Gastroesophageal sphincter (tissue), 4 donors: ENCODE results near the gene FOXR2. TPM values are rescaled to one million over a fixed set of nuclear protein-coding genes. Genes with fewer than 3 reads are reported as not detected.

Experiments used
- ATAC-seq: fragments of 150-250 bp; one replicate; pipeline ENCODE4 v1.9.1; 2016; ENCODE audit warnings: mild to moderate bottlenecking, moderate library complexity
- H3K27ac ChIP-seq, 4 donors: fragments of 200-600 bp; sonication (generic) in 3 of 4; 1 replicate in 3 of 4; 2 replicates in 1 of 4; pipeline ENCODE4 v1.5.1; 2016 to 2019
- H3K27me3 ChIP-seq: fragments of 200-600 bp; sonication (generic); one replicate; pipeline ENCODE4 v1.5.1; 2019
- H3K36me3 ChIP-seq, 2 donors: fragments of 200-600 bp; sonication (generic); one replicate each; pipeline ENCODE4 v1.5.1; 2019; ENCODE audit warnings: control low read depth in 1 of 2
- H3K4me1 ChIP-seq, 3 donors: fragments of 200-600 bp; sonication (generic); 1 replicate in 2 of 3; 2 replicates in 1 of 3; pipeline ENCODE4 v1.5.1; 2016 to 2019; ENCODE audit warnings: control low read depth in 2 of 3
- H3K4me3 ChIP-seq, 2 donors: fragments of 200-600 bp; sonication (generic); one replicate each; pipeline ENCODE4 v1.5.1; 2019; ENCODE audit warnings: mild to moderate bottlenecking in 1 of 2, moderate library complexity in 1 of 2
- H3K9me3 ChIP-seq, 3 donors: fragments of 200-600 bp; sonication (generic); one replicate each; pipeline ENCODE4 v1.5.1; 2017 to 2019; ENCODE audit warnings: control low read depth in 2 of 3
- EP300 ChIP-seq: sonication (generic); formaldehyde crosslinking; IDR thresholded peaks from one replicate; pipeline ENCODE4 v1.6.1; 2017; ENCODE audit warnings: antibody characterized with exemption, mild to moderate bottlenecking
- POLR2A ChIP-seq, 2 donors: fragments of 450-650 bp; IDR thresholded peaks; one replicate each; pipeline ENCODE4 v1.6.1; 2017; ENCODE audit warnings: antibody characterized with exemption in 2 of 2, mild to moderate bottlenecking in 2 of 2, moderate library complexity in 1 of 2
- POLR2AphosphoS5 ChIP-seq: sonication (generic); formaldehyde crosslinking; IDR thresholded peaks from one replicate; pipeline ENCODE4 v1.6.1; 2017; ENCODE audit warnings: antibody characterized with exemption
- WGBS, 2 donors: methylation state at CpG; one replicate each; pipeline ENCODE4 v1.1.5; 2018; ENCODE audit warnings: low coverage in 1 of 2; 5-methylcytosine and 5-hydroxymethylcytosine counted together
- total RNA-seq, 4 donors: library from RNA; depleted of rRNA; stranded (reverse); fragments of >200 nt; gene quantifications; one replicate each; pipeline ENCODE4 v1.1.0, GENCODE V29; 2016
- TF ChIP-seq, protein P1 (sequence below), 4 experiments: fragments of 200-600 bp in 2 of 4; fragments of 450-650 bp in 2 of 4; sonication (generic) in 1 of 4; IDR thresholded peaks; one replicate each; pipeline ENCODE4 v1.5.1; 2017 to 2019; ENCODE audit warnings: antibody characterized with exemption in 4 of 4, mild to moderate bottlenecking in 2 of 4, moderate library complexity in 2 of 4

Gene FOXR2, protein sequence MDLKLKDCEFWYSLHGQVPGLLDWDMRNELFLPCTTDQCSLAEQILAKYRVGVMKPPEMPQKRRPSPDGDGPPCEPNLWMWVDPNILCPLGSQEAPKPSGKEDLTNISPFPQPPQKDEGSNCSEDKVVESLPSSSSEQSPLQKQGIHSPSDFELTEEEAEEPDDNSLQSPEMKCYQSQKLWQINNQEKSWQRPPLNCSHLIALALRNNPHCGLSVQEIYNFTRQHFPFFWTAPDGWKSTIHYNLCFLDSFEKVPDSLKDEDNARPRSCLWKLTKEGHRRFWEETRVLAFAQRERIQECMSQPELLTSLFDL
- total RNA-seq = under 1 TPM in 1 of 4 donors, not detected in 3; 0.27 TPM

DNA sequence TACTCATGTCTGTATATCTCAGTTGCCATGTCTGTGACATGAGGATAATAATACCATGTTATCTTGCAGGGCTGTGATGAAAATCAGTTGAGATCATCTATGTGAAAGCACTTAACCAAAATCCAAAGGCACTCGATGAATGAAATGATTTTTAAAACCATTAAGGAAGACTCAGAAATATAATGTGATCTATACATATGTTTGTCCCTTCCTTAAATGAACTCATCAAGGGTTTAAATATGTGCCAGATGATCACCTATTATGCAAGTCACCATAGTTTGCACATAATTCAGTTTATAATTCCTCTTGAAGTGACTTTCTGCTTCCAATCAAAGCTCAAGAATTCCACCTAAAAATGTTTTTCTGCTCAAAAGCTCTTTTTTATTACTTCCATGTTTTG lies at the start of gene FOXR2:
Gene FOXR2 (plus strand): TSS at position 301 of the 400 bp plus-strand sequence. CDS start 312 bp downstream, outside the sequence.
- TF ChIP-seq, protein P1, sequence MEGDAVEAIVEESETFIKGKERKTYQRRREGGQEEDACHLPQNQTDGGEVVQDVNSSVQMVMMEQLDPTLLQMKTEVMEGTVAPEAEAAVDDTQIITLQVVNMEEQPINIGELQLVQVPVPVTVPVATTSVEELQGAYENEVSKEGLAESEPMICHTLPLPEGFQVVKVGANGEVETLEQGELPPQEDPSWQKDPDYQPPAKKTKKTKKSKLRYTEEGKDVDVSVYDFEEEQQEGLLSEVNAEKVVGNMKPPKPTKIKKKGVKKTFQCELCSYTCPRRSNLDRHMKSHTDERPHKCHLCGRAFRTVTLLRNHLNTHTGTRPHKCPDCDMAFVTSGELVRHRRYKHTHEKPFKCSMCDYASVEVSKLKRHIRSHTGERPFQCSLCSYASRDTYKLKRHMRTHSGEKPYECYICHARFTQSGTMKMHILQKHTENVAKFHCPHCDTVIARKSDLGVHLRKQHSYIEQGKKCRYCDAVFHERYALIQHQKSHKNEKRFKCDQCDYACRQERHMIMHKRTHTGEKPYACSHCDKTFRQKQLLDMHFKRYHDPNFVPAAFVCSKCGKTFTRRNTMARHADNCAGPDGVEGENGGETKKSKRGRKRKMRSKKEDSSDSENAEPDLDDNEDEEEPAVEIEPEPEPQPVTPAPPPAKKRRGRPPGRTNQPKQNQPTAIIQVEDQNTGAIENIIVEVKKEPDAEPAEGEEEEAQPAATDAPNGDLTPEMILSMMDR (IDR thresholded peaks at IDR 0.05) = no peak
- TF ChIP-seq EP300 (no peak), POLR2A (IDR thresholded peaks at IDR 0.05) (no peak), POLR2AphosphoS5 (no peak)
- Histone ChIP-seq H3K27ac (no peak within 1 kb of the TSS), H3K27me3 (no peaks in the 10 kb centered on the region), H3K36me3 (no peaks in the 10 kb centered on the region), H3K4me3 (no peak within 1 kb of the TSS), H3K9me3 (no peaks in the 10 kb centered on the region), H3K4me1 (no peaks in the 10 kb centered on the region)
- WGBS, 2 donors = 83 to 100% methylated on average over 1 of the region's 1 CpG
- ATAC-seq = no peak

DNA sequence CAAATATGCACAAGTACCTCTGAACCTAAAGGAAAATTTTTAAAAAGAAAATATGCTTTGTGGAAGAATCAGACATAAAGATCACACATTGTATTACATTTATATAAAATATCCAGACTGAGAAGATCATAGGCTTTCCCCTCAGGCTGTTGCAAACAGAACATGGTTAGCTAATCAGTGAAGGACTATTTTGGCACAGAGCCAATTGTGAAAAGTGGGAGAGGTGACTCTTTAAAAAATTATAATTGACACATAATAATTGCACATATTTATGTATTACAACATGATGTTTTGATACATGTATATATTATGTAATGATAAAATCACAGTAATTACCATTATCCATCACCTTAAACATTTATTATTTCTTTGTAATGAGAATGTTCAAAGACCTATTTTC lies 44.1 kb upstream of the FOXR2 start:
- no peaks in the 10 kb centered on the region for H3K36me3 ChIP-seq
- no peak for ATAC-seq
- H3K27ac ChIP-seq = no peak overlapping the region
- no peaks in the 10 kb centered on the region for H3K4me1 ChIP-seq
- H3K9me3 ChIP-seq = peaks cover 0 to 10% (median 0%) of the 10 kb centered on the region in 3 donors
- H3K4me3 ChIP-seq = no peak overlapping the region
- no peaks in the 10 kb centered on the region for H3K27me3 ChIP-seq
- TF ChIP-seq, protein P1 (IDR thresholded peaks at IDR 0.05) = no peak
- no peak for TF ChIP-seq POLR2A (IDR thresholded peaks at IDR 0.05)

DNA sequence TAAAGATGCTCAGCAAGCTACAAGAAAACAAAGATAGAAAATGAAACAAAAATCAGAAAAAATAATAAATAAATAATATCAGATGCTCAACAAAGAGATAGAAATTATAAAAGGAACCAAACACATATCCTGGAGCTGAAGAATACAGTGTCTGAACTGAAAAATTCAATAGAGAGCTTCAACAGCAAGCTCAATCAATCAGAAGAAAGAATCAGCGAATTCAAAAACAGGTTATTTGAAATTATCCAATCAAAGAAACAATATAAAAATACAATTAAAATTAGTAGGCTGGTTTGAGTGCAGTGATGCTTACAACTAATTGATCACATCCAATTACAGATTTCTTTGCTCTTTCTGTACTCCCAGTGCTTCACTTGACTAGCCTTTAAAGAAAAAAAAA lies 40.8 kb upstream of the FOXR2 start:
- H3K36me3 ChIP-seq = no peaks in the 10 kb centered on the region
- no peaks in the 10 kb centered on the region for H3K4me1 ChIP-seq
- no peaks in the 10 kb centered on the region for H3K27me3 ChIP-seq
- no peak for ATAC-seq
- no peak overlapping the region for H3K4me3 ChIP-seq
- 78% methylated on average over 1 of the region's 1 CpG; no CpG with 5 or more reads in 1 of the 2 donors for WGBS, 2 donors
- TF ChIP-seq, protein P1 (IDR thresholded peaks at IDR 0.05) = no peak
- TF ChIP-seq POLR2AphosphoS5 (no peak), POLR2A (IDR thresholded peaks at IDR 0.05) (no peak), EP300 (no peak)
- peaks cover 0 to 10% (median 0%) of the 10 kb centered on the region in 3 donors for H3K9me3 ChIP-seq
- H3K27ac ChIP-seq = no peak overlapping the region

DNA sequence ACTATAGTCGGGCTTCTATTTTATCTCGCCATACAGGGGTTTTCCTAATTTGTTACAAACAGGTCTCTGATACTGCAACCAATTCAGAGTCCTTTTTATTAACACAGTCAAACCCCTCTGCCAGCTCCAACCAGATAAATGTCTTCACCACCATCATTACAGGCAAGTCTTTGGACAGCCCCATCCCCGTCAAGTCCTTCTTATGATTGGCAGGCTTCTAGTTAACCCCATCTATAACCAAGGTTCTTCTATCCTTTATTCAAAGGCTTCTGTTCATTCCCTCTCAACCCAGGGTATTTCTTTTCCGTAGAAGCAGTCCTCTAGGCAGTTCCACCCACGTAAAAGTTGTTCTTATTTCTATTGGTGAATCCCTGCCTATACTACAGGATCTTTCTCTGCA lies 29.9 kb upstream of the FOXR2 start:
- Histone ChIP-seq H3K36me3 (no peaks in the 10 kb centered on the region), H3K27ac (no peak overlapping the region), H3K9me3 (no peaks in the 10 kb centered on the region), H3K4me3 (no peak overlapping the region), H3K27me3 (no peaks in the 10 kb centered on the region), H3K4me1 (no peaks in the 10 kb centered on the region)
- WGBS, 2 donors = 80 to 81% methylated on average over 1 to 5 of the region's 5 CpGs
- TF ChIP-seq POLR2AphosphoS5 (no peak), POLR2A (IDR thresholded peaks at IDR 0.05) (no peak), EP300 (no peak)
- TF ChIP-seq, protein P1 (IDR thresholded peaks at IDR 0.05) = no peak
- no peak for ATAC-seq

DNA sequence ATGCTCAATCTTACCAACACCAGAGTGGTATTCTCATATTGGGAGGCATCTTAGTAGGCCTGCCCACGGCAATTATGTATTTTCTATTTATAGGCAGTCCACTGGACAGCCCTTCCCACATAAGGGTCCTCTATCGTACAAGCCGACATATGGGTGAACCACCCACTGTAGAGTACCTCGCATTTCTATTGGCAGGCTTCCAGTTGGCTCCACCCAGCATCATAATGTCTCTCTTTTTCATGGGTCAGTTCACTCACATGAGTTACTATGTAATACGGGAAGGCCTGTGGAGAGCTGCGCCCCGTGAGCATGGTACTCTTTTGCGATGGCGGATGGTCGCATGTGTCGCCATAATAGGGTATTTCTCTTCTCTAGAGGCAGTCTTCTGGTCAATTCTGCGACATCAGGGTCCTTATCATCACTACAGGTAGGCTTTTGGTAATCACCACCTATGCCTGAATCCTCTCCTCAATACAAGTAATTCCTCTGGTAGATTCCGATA lies 29.4 kb upstream of the FOXR2 start:
- H3K4me3 ChIP-seq = no peak overlapping the region
- no peaks in the 10 kb centered on the region for H3K36me3 ChIP-seq
- H3K27me3 ChIP-seq = no peaks in the 10 kb centered on the region
- 85 to 89% methylated on average over 8 to 11 of the region's 13 CpGs for WGBS, 2 donors
- H3K4me1 ChIP-seq = no peaks in the 10 kb centered on the region
- ATAC-seq = no peak
- H3K27ac ChIP-seq = no peak overlapping the region
- no peaks in the 10 kb centered on the region for H3K9me3 ChIP-seq
- TF ChIP-seq, protein P1 (IDR thresholded peaks at IDR 0.05) = no peak
- TF ChIP-seq POLR2AphosphoS5 (no peak), EP300 (no peak), POLR2A (IDR thresholded peaks at IDR 0.05) (no peak)
